ENCODE results near the gene NEDD9.

The NEDD9 gene

DNA sequence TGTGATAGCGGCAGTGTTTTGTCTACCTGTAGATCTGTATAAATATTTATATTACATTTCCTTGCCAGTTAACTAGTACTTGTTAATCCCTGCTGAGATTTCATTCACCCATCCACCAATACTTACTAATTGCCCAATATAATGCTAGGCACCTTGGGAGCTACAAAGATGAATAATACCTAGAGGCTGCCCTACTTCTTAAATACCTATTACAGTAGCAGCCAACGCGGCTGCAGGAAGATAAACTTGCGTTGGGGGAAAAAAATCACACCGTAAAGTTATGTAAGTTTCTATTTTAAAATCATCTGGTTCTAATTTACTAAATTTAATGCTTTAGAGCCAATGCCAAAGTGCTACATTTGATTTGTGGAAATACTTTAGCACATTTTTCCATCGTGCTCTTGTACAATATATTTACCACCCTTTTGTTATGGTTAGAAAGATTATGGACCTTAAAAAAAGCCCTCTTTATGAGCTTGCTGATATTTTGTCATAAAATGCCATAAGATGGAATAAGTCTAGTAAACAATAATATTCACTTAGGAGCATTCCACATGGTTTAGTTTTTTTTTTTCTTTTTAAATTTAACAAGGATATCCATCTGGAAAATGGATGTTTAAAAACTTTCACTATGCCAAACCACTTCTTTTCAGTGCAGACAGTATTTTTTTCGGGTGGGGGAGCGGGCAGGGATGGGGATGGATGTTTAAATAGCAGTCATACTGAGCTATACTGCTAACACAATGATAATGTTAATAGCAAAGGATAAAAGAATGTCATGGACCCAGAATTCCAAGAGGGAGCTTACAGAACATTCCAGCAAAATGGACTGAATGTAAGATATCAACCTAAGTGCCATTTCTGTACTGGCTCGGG is 13.2 kb upstream of the NEDD9 start:
- no peaks in the 10 kb centered on the region for H3K9me2 ChIP-seq (replicated peaks; ENCODE audit: low read depth, low read length)
- H3K4me3 ChIP-seq (ENCODE audit: low read length, poor library complexity, severe bottlenecking): no peak overlapping the region
- H3K4me2 ChIP-seq (ENCODE audit: low read depth, low read length, poor library complexity, severe bottlenecking): no peak overlapping the region
- H3K9ac ChIP-seq (ENCODE audit: low read depth, low read length, poor library complexity, severe bottlenecking): no peak overlapping the region
- no peaks in the 10 kb centered on the region for H3K4me1 ChIP-seq (ENCODE audit: insufficient read depth, low read length, poor library complexity, severe bottlenecking)
- no peaks in the 10 kb centered on the region for H4K20me1 ChIP-seq (ENCODE audit: insufficient read depth, low read length, poor library complexity, severe bottlenecking)
- no peaks in the 10 kb centered on the region for H3K79me2 ChIP-seq (ENCODE audit: insufficient read depth, low read length)
- no peak overlapping the region for H2AFZ ChIP-seq (ENCODE audit: low read length)
- no peaks in the 10 kb centered on the region for H3K36me3 ChIP-seq (ENCODE audit: insufficient read depth, low read length)
- TF ChIP-seq, protein P1, sequence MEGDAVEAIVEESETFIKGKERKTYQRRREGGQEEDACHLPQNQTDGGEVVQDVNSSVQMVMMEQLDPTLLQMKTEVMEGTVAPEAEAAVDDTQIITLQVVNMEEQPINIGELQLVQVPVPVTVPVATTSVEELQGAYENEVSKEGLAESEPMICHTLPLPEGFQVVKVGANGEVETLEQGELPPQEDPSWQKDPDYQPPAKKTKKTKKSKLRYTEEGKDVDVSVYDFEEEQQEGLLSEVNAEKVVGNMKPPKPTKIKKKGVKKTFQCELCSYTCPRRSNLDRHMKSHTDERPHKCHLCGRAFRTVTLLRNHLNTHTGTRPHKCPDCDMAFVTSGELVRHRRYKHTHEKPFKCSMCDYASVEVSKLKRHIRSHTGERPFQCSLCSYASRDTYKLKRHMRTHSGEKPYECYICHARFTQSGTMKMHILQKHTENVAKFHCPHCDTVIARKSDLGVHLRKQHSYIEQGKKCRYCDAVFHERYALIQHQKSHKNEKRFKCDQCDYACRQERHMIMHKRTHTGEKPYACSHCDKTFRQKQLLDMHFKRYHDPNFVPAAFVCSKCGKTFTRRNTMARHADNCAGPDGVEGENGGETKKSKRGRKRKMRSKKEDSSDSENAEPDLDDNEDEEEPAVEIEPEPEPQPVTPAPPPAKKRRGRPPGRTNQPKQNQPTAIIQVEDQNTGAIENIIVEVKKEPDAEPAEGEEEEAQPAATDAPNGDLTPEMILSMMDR (conservative IDR thresholded peaks at IDR 0.05; ENCODE audit: low read length): no peak
- TF ChIP-seq EZH2phosphoT487 (IDR thresholded peaks at IDR 0.05; ENCODE audit: borderline replicate concordance): no peak
- no peaks in the 10 kb centered on the region for H3K9me3 ChIP-seq (ENCODE audit: insufficient read depth, low read depth, low read length)
- H3K27me3 ChIP-seq (ENCODE audit: insufficient read depth, low read length, poor library complexity, severe bottlenecking): no peaks in the 10 kb centered on the region
- no peaks in the 10 kb centered on the region for H3F3A ChIP-seq (ENCODE audit: low read depth)

DNA sequence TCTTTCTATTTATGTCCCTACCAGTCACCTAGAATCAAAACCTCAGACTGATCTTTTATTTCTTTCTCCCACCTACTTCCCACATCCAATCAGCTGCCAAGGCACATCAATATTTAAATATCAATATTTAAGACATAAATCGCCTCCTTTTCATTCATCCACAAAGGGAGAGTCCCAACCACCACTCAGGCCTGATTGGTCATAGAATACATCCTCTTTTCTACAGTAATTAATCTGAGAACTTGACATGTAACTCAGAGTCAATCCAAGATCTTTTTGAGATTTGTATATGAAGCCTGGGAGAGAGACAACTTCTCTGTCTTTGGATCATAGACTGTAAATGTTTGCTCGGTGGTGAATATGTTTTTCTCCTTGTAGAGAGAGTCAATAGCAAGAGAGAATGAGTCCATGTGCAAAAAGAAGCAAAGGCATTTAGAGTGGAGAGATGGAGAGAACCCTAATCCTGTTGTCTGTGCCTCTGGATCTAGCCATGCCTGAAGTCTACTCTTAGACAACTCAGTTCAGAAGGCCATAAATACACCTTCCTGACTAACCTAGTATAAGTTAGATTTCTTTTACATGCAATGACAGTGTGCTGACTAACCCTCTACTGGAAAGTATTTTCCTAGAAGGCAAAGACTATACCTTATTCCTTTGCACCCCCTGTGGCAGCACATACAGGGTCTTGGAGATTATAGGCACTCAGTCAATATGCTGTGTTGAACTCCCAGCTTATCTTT is 12.1 kb upstream of the NEDD9 start:
- Histone ChIP-seq H3F3A (ENCODE audit: low read depth) (no peaks in the 10 kb centered on the region), H3K9me3 (ENCODE audit: insufficient read depth, low read depth, low read length) (no peaks in the 10 kb centered on the region)
- TF ChIP-seq, protein P1 (conservative IDR thresholded peaks at IDR 0.05; ENCODE audit: low read length): no peak
- TF ChIP-seq EZH2phosphoT487 (IDR thresholded peaks at IDR 0.05; ENCODE audit: borderline replicate concordance): no peak

DNA sequence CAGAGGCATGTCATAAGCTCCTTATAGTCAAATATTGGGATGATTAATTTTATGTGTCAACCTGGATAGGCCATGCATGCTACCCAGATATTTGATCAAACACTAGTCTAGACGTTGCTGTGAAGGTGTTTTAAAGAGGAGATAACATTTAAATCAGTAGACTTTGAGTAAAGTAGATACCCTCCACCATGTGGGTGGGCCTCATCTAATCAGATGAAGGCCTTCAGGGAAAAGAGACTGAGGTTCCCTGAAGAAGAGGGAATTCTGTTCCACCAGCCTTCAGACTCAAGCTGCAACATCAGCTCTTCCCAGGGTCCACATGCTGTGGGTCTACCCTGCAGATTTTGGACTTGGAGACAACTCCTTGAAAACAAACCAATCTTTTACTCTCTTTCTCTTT is 11.4 kb upstream of the NEDD9 start:
- no peak for TF ChIP-seq EZH2phosphoT487 (IDR thresholded peaks at IDR 0.05; ENCODE audit: borderline replicate concordance)
- TF ChIP-seq, protein P1 (conservative IDR thresholded peaks at IDR 0.05; ENCODE audit: low read length): no peak
- H3F3A ChIP-seq (ENCODE audit: low read depth): no peaks in the 10 kb centered on the region
- peaks cover 6% of the 10 kb centered on the region for H3K4me1 ChIP-seq (ENCODE audit: insufficient read depth, low read length, poor library complexity, severe bottlenecking)
- no peaks in the 10 kb centered on the region for H3K27me3 ChIP-seq (ENCODE audit: insufficient read depth, low read length, poor library complexity, severe bottlenecking)
- H3K79me2 ChIP-seq (ENCODE audit: insufficient read depth, low read length): no peaks in the 10 kb centered on the region
- no peaks in the 10 kb centered on the region for H3K9me2 ChIP-seq (replicated peaks; ENCODE audit: low read depth, low read length)
- no peak overlapping the region for H3K4me2 ChIP-seq (ENCODE audit: low read depth, low read length, poor library complexity, severe bottlenecking)
- no peak overlapping the region for H3K9ac ChIP-seq (ENCODE audit: low read depth, low read length, poor library complexity, severe bottlenecking)
- no peak overlapping the region for H2AFZ ChIP-seq (ENCODE audit: low read length)
- no peaks in the 10 kb centered on the region for H4K20me1 ChIP-seq (ENCODE audit: insufficient read depth, low read length, poor library complexity, severe bottlenecking)
- H3K9me3 ChIP-seq (ENCODE audit: insufficient read depth, low read depth, low read length): no peaks in the 10 kb centered on the region
- no peaks in the 10 kb centered on the region for H3K36me3 ChIP-seq (ENCODE audit: insufficient read depth, low read length)
- no peak overlapping the region for H3K4me3 ChIP-seq (ENCODE audit: low read length, poor library complexity, severe bottlenecking)

More for the DNA sequence above, 12.1 kb upstream of the NEDD9 start:
- H3K27me3 ChIP-seq (ENCODE audit: insufficient read depth, low read length, poor library complexity, severe bottlenecking): no peaks in the 10 kb centered on the region
- H2AFZ ChIP-seq (ENCODE audit: low read length): no peak overlapping the region
- H3K79me2 ChIP-seq (ENCODE audit: insufficient read depth, low read length): no peaks in the 10 kb centered on the region
- H3K4me3 ChIP-seq (ENCODE audit: low read length, poor library complexity, severe bottlenecking): no peak overlapping the region
- peaks cover 6% of the 10 kb centered on the region for H3K4me1 ChIP-seq (ENCODE audit: insufficient read depth, low read length, poor library complexity, severe bottlenecking)
- H3K36me3 ChIP-seq (ENCODE audit: insufficient read depth, low read length): no peaks in the 10 kb centered on the region
- no peaks in the 10 kb centered on the region for H4K20me1 ChIP-seq (ENCODE audit: insufficient read depth, low read length, poor library complexity, severe bottlenecking)
- H3K9ac ChIP-seq (ENCODE audit: low read depth, low read length, poor library complexity, severe bottlenecking): no peak overlapping the region
- H3K9me2 ChIP-seq (replicated peaks; ENCODE audit: low read depth, low read length): no peaks in the 10 kb centered on the region
- H3K4me2 ChIP-seq (ENCODE audit: low read depth, low read length, poor library complexity, severe bottlenecking): no peak overlapping the region
